H1 (cell line): ENCODE results near the gene COL6A3. TPM values are rescaled to one million over a fixed set of nuclear protein-coding genes. Genes with fewer than 3 reads are reported as not detected.

Experiments used
- CTCF ChIA-PET: fragments of 300-600 bp; sonication (Branson Sonifier 250); formaldehyde crosslinking; loops from one replicate; lab custom pipeline; 2021; ENCODE audit not compliant: partially characterized antibody; lab: Charles Lee
- POLR2A ChIA-PET: fragments of 300-600 bp; sonication (Branson Sonifier 250); formaldehyde crosslinking; loops from one replicate; lab custom pipeline; 2021; ENCODE audit warnings: inconsistent platforms; ENCODE audit not compliant: partially characterized antibody; lab: Charles Lee
- DNase-seq, 2 experiments: peaks; one replicate each; pipeline versions ENCODE4 v3.0.0 to v3.0.0-alpha.2; 2010 to 2022; ENCODE audit warnings: low spot score in 2 of 2, low read depth in 1 of 2, mixed read lengths in 1 of 2
- FAIRE-seq: peaks from 2 replicates; lab custom pipeline; 2011; peaks lifted over from hg19 to GRCh38; lab: Jason Lieb, UNC
- H2AFZ ChIP-seq: 2 replicates; pipeline ENCODE4 v1.8.1; 2012; ENCODE audit warnings: low read length, inconsistent platforms
- H2AK5ac ChIP-seq: 2 replicates; pipeline ENCODE4 v1.6.1; 2013; ENCODE audit warnings: low read depth, low read length
- H2BK120ac ChIP-seq: replicated peaks from 2 replicates; pipeline ENCODE3; 2013; ENCODE audit warnings: low read depth, low read length, inconsistent platforms
- H2BK12ac ChIP-seq: 2 replicates; pipeline ENCODE4 v1.6.1; 2013; ENCODE audit warnings: low read depth, low read length
- H2BK15ac ChIP-seq: 2 replicates; pipeline ENCODE4 v1.6.1; 2013; ENCODE audit warnings: low read length
- H2BK20ac ChIP-seq: 2 replicates; pipeline ENCODE4 v1.6.1; 2013; ENCODE audit warnings: low read length
- H2BK5ac ChIP-seq: 2 replicates; pipeline ENCODE4 v1.6.1; 2013; ENCODE audit warnings: low read depth, low read length
- H3K14ac ChIP-seq: 2 replicates; pipeline ENCODE4 v1.6.1; 2013; ENCODE audit warnings: inconsistent platforms; ENCODE audit not compliant: insufficient read length
- H3K18ac ChIP-seq: 2 replicates; pipeline ENCODE4 v1.6.1; 2013; ENCODE audit warnings: low read length; ENCODE audit errors: extremely low read depth
- H3K23ac ChIP-seq: 2 replicates; pipeline ENCODE4 v1.6.1; 2013; ENCODE audit warnings: inconsistent platforms; ENCODE audit not compliant: insufficient read length
- H3K23me2 ChIP-seq: 2 replicates; pipeline ENCODE4 v1.6.1; 2013; ENCODE audit warnings: low read depth, low read length
- H3K27ac ChIP-seq: 2 replicates; pipeline ENCODE4 v1.6.1; 2011; ENCODE audit warnings: low read depth, low read length, inconsistent platforms
- H3K27me3 ChIP-seq, 4 experiments: replicated peaks in 1 of 4; 1 replicate in 1 of 4; 2 replicates in 3 of 4; pipeline versions ENCODE4 v1.6.1 to v1.8.1; 2011 to 2013; ENCODE audit warnings: low read length in 3 of 4, mild to moderate bottlenecking in 3 of 4, inconsistent platforms in 2 of 4, mixed read lengths in 2 of 4, moderate library complexity in 1 of 4; ENCODE audit not compliant: control insufficient read depth in 3 of 4, insufficient read depth in 3 of 4; ENCODE audit errors: extremely low read depth in 1 of 4
- H3K36me3 ChIP-seq, 4 experiments: 2 replicates each; pipeline versions ENCODE4 v1.6.1 to v1.8.1; 2011 to 2013; ENCODE audit warnings: mild to moderate bottlenecking in 4 of 4, low read length in 3 of 4, moderate library complexity in 2 of 4, control low read depth in 1 of 4, inconsistent platforms in 1 of 4; ENCODE audit not compliant: insufficient read depth in 4 of 4, control insufficient read depth in 2 of 4
- H3K4ac ChIP-seq: replicated peaks from 2 replicates; pipeline ENCODE3; 2013; ENCODE audit warnings: low read length, low read depth, mixed read lengths, inconsistent platforms; ENCODE audit not compliant: insufficient read length
- H3K4me1 ChIP-seq, 4 experiments: replicated peaks in 1 of 4; 1 replicate in 1 of 4; 2 replicates in 3 of 4; pipeline versions ENCODE4 v1.6.1 to v1.8.1; 2011 to 2013; ENCODE audit warnings: low read length in 3 of 4, inconsistent platforms in 2 of 4, mixed read lengths in 1 of 4; ENCODE audit not compliant: insufficient read depth in 4 of 4, control insufficient read depth in 3 of 4
- H3K4me2 ChIP-seq, 2 experiments: 2 replicates each; pipeline versions ENCODE4 v1.6.1 to v1.8.1; 2011 to 2013; ENCODE audit warnings: low read depth in 2 of 2, low read length in 2 of 2, control low read depth in 1 of 2, inconsistent platforms in 1 of 2, mild to moderate bottlenecking in 1 of 2; ENCODE audit not compliant: insufficient read depth in 1 of 2
- H3K4me3 ChIP-seq, 4 experiments: fragments of 200-600, 300-600 bp in 1 of 4; sonication (generic), shearing (Covaris generic), sonication (Bioruptor Twin) in 1 of 4; 2 replicates each; pipeline versions ENCODE4 v1.5.1 to v1.8.1; 2011 to 2016; ENCODE audit warnings: low read length in 4 of 4, low read depth in 3 of 4, control low read depth in 2 of 4, inconsistent platforms in 2 of 4, mild to moderate bottlenecking in 2 of 4, mixed read lengths in 1 of 4, moderate library complexity in 1 of 4; ENCODE audit not compliant: insufficient read depth in 2 of 4; ENCODE audit errors: extremely low read depth in 1 of 4
- H3K56ac ChIP-seq: replicated peaks from 2 replicates; pipeline ENCODE3; 2013; ENCODE audit warnings: low read depth, mild to moderate bottlenecking, mixed read lengths, low read length, inconsistent platforms; ENCODE audit not compliant: insufficient read length
- H3K79me1 ChIP-seq: 2 replicates; pipeline ENCODE4 v1.6.1; 2013; ENCODE audit warnings: low read depth, low read length, control low read depth
- H3K79me2 ChIP-seq, 2 experiments: 2 replicates each; pipeline versions ENCODE4 v1.6.1 to v1.8.1; 2012 to 2013; ENCODE audit warnings: low read length in 2 of 2, mild to moderate bottlenecking in 2 of 2, inconsistent platforms in 1 of 2; ENCODE audit not compliant: insufficient read depth in 2 of 2, control insufficient read depth in 1 of 2
- H3K9ac ChIP-seq, 4 experiments: replicated peaks in 1 of 4; 1 replicate in 1 of 4; 2 replicates in 3 of 4; pipeline versions ENCODE4 v1.6.1 to v1.8.1; 2011 to 2013; ENCODE audit warnings: low read depth in 3 of 4, low read length in 3 of 4, control low read depth in 2 of 4, mild to moderate bottlenecking in 2 of 4, moderate library complexity in 2 of 4, inconsistent platforms in 1 of 4; ENCODE audit errors: extremely low read depth in 1 of 4
- H3K9me3 ChIP-seq, 2 experiments: 2 replicates each; pipeline versions ENCODE4 v1.6.1 to v1.8.1; 2012 to 2013; ENCODE audit warnings: mild to moderate bottlenecking in 2 of 2, moderate library complexity in 2 of 2, control low read depth in 1 of 2, inconsistent platforms in 1 of 2, low read depth in 1 of 2, low read length in 1 of 2, mixed read lengths in 1 of 2; ENCODE audit not compliant: insufficient read depth in 2 of 2
- H4K20me1 ChIP-seq, 2 experiments: replicated peaks in 1 of 2; 2 replicates each; pipeline versions ENCODE3 to v1.8.1; 2011 to 2013; ENCODE audit warnings: inconsistent platforms in 2 of 2, low read length in 2 of 2, mild to moderate bottlenecking in 1 of 2; ENCODE audit not compliant: insufficient read depth in 2 of 2, control insufficient read depth in 1 of 2
- H4K5ac ChIP-seq: 2 replicates; pipeline ENCODE4 v1.6.1; 2013; ENCODE audit warnings: low read length, low read depth, mixed read lengths, inconsistent platforms; ENCODE audit not compliant: insufficient read length
- H4K8ac ChIP-seq: 2 replicates; pipeline ENCODE4 v1.8.0; 2013; ENCODE audit warnings: mild to moderate bottlenecking, moderate library complexity, low read length, inconsistent platforms; ENCODE audit not compliant: insufficient read depth; ENCODE audit errors: extremely low read depth
- H4K91ac ChIP-seq: replicated peaks from 2 replicates; pipeline ENCODE3; 2013; ENCODE audit warnings: low read length, mixed read lengths, inconsistent platforms; ENCODE audit not compliant: insufficient read length
- ATF2 ChIP-seq: IDR thresholded peaks from 2 replicates; pipeline ENCODE4 v1.6.1; 2012; ENCODE audit warnings: low read length, inconsistent platforms
- CEBPB ChIP-seq: IDR thresholded peaks from 2 replicates; pipeline ENCODE4 v1.6.1; 2012; ENCODE audit warnings: low read depth, low read length
- CHD1 ChIP-seq: IDR thresholded peaks from 2 replicates; pipeline ENCODE4 v1.6.1; 2012; ENCODE audit warnings: low read depth, low read length, improper control_type of control experiment
- EP300 ChIP-seq, 2 experiments: IDR thresholded peaks; 1 replicate in 1 of 2; 2 replicates in 1 of 2; pipeline ENCODE4 v1.6.1; 2011 to 2012; ENCODE audit warnings: low read depth in 2 of 2, low read length in 2 of 2, mild to moderate bottlenecking in 2 of 2, borderline replicate concordance in 1 of 2, inconsistent platforms in 1 of 2, moderate library complexity in 1 of 2
- GABPA ChIP-seq: IDR thresholded peaks from 2 replicates; pipeline ENCODE4 v1.6.1; 2011; ENCODE audit warnings: mild to moderate bottlenecking, low read length, moderate library complexity, borderline replicate concordance; ENCODE audit not compliant: insufficient read depth
- JUND ChIP-seq: IDR thresholded peaks from 2 replicates; pipeline ENCODE4 v1.6.1; 2011; ENCODE audit warnings: mild to moderate bottlenecking, improper control_type of control experiment, low read length
- KDM4A ChIP-seq: IDR thresholded peaks from one replicate; pipeline ENCODE4 v1.7.1; 2012; ENCODE audit warnings: low read depth, mild to moderate bottlenecking, moderate library complexity, low read length, inconsistent platforms; ENCODE audit not compliant: severe bottlenecking
- POLR2A ChIP-seq, 2 experiments: IDR thresholded peaks; 1 replicate in 1 of 2; 2 replicates in 1 of 2; pipeline ENCODE4 v1.6.1; 2011; ENCODE audit warnings: low read depth in 2 of 2, low read length in 2 of 2, mild to moderate bottlenecking in 2 of 2; ENCODE audit errors: control extremely low read depth in 1 of 2
- POLR2AphosphoS5 ChIP-seq: IDR thresholded peaks from 2 replicates; pipeline ENCODE4 v1.6.1; 2011; ENCODE audit warnings: low read depth, low read length
- RFX5 ChIP-seq: IDR thresholded peaks from 2 replicates; pipeline ENCODE4 v1.6.1; 2011; ENCODE audit warnings: low read depth, low read length, improper control_type of control experiment, borderline replicate concordance
- RXRA ChIP-seq: IDR thresholded peaks from 2 replicates; pipeline ENCODE4 v1.6.1; 2011; ENCODE audit warnings: low read depth, mild to moderate bottlenecking, low read length, moderate library complexity; ENCODE audit not compliant: insufficient read depth
- SAP30 ChIP-seq: fragments of 300-600 bp; sonication (generic); IDR thresholded peaks from 2 replicates; pipeline ENCODE4 v1.7.1; 2012; ENCODE audit warnings: low read length, moderate library complexity, mild to moderate bottlenecking, inconsistent platforms; ENCODE audit not compliant: insufficient read depth, insufficient replicate concordance
- ZNF274 ChIP-seq: IDR thresholded peaks from 2 replicates; pipeline ENCODE4 v1.7.0; 2012; ENCODE audit warnings: low read length, borderline replicate concordance; ENCODE audit errors: extremely low read depth
- WGBS, 2 experiments: shearing (Covaris generic) in 1 of 2; methylation state at CpG; one replicate each; pipeline versions ENCODE4 v1.1.6 to v1.1.7; 2013 to 2015; ENCODE audit warnings: low lambda C conversion rate in 2 of 2, mixed read lengths in 2 of 2, inconsistent platforms in 1 of 2, low coverage in 1 of 2, missing lambda C conversion rate in 1 of 2; ENCODE audit not compliant: insufficient replicate concordance in 2 of 2, insufficient coverage in 1 of 2, insufficient read length in 1 of 2; ENCODE audit errors: extremely low coverage in 1 of 2, missing lambda C conversion rate in 1 of 2; 5-methylcytosine and 5-hydroxymethylcytosine counted together
- polyA plus RNA-seq, 7 experiments: library from polyadenylated mRNA; depleted of rRNA in 3 of 7; stranded (reverse) in 5 of 7; unstranded in 2 of 7; fragments of >200 nt in 5 of 7; fragments of 200-250 nt in 2 of 7; gene quantifications; 1 replicate in 5 of 7; 2 replicates in 1 of 7; 4 replicates in 1 of 7; pipeline versions ENCODE4 v1.2.1 to v1.2.3, GENCODE V29; 2011 to 2013; ENCODE audit warnings: missing spikeins in 2 of 7, mixed read lengths in 2 of 7
- total RNA-seq: library from RNA; stranded (reverse); fragmentation: NEBNext Ultra II Directional; extraction: Animal tissue kit (Norgen Biotek cat#: 25700); gene quantifications from 2 replicates; pipeline ENCODE4 v1.2.1, GENCODE V29; 2021

The COL6A3 gene
- total and polyA plus RNA-seq, 2 of the 8 experiments (the other 6 are each of a cell fraction or from before 2014, with no cell fraction given), result 1.2 to 3.4 TPM

GRCh38 chr2:237314198-237314597, 99.8 kb downstream of the COL6A3 start:
- no peak overlapping the region for H4K5ac ChIP-seq
- no peak overlapping the region for H3K4me3 ChIP-seq
- no peak overlapping the region for H4K91ac ChIP-seq
- FAIRE-seq, result no peak
- H3K79me1 ChIP-seq, result no peaks in the 10 kb centered on the region; the same call in 1 of the 2 replicates
- no peak overlapping the region for H2BK15ac ChIP-seq
- H3K27ac ChIP-seq, result no peak overlapping the region
- H3K9me3 ChIP-seq, result no peaks in the 10 kb centered on the region
- POLR2A ChIA-PET, result no interaction called here
- TF ChIP-seq ZNF274 (no peak), CHD1 (no peak), GABPA (no peak), KDM4A (no peak), POLR2A (IDR thresholded peaks at IDR 0.05; ENCODE audit: control extremely low read depth in 1 of 2, low read depth in 2 of 2, low read length in 2 of 2) (no peak), JUND (no peak), ATF2 (no peak), SAP30 (no peak), POLR2AphosphoS5 (no peak), RFX5 (no peak), CEBPB (no peak), RXRA (no peak), EP300 (IDR thresholded peaks at IDR 0.05; ENCODE audit: borderline replicate concordance in 1 of 2, low read depth in 2 of 2, low read length in 2 of 2) (no peak)
- TF ChIP-seq, all 59 proteins: peak for 0
- H3K36me3 ChIP-seq, result no peaks in the 10 kb centered on the region
- no peak overlapping the region for H2BK12ac ChIP-seq
- DNase-seq, result no peak
- no peak overlapping the region for H3K4me2 ChIP-seq
- H3K4me1 ChIP-seq, result peaks cover 0 to 3% (median under 1%) of the 10 kb centered on the region in 4 experiments; a peak in 1 of 7 replicates
- WGBS, 2 experiments, result 89% methylated on average over 7 of the region's 7 CpGs; no CpG with 5 or more reads in 1 of the 2 experiments
- no peak overlapping the region for H2BK20ac ChIP-seq
- CTCF ChIA-PET, result interaction anchor here (1.2 to 4.4 kb wide), 3 partner anchors 8 to 148 kb away, joined by 3 to 32 read pairs (median 8); no protein-coding TSS in a partner anchor
- H2AFZ ChIP-seq, result no peak overlapping the region
- no peak overlapping the region for H3K4ac ChIP-seq
- H3K23ac ChIP-seq, result no peak overlapping the region
- H3K27me3 ChIP-seq, result no peaks in the 10 kb centered on the region
- H3K79me2 ChIP-seq, result no peaks in the 10 kb centered on the region
- H3K14ac ChIP-seq, result no peak overlapping the region
- no peaks in the 10 kb centered on the region for H4K20me1 ChIP-seq
- H2AK5ac ChIP-seq, result no peak overlapping the region
- no peak overlapping the region for H3K18ac ChIP-seq
- no peak overlapping the region for H3K9ac ChIP-seq
- no peak overlapping the region for H3K56ac ChIP-seq
- no peak overlapping the region for H2BK120ac ChIP-seq
- no peaks in the 10 kb centered on the region for H3K23me2 ChIP-seq
- H2BK5ac ChIP-seq, result no peak overlapping the region
- H4K8ac ChIP-seq, result no peak overlapping the region
